DMS53 treated with DMSO at 0.1 percent for 48 hours (cell line): Measurements from ENCODE around the gene DGKI.
"Not testable (repeated sequence)": the region's sequence is repeated elsewhere in the genome, so short reads cannot be mapped to it uniquely, and the experiment has no call there.

Source experiments
- DNase-seq: peaks from one replicate; lab custom pipeline; 2025; ENCODE audit not compliant: unreplicated experiment; lab: John Stamatoyannopoulos, UW

Gene DGKI

DNA sequence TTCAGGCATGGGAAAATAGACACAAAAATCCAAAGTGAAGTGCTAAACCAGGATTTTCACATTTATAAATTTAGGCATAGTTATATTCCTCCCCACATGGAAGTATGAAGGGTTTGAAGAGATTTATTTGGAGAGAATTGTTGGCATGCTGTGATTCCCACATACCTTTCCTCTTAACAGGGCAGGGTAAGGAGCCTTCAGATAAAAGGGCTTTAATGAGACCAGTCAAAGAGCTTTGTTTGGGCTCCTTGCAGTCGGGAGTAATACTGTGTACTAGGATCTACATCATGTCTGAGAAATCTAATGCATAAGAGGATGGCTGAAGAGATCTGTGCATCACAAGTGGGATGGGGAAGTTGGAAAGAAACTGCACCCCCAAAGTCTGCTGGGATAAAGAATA is 362.4 kb downstream of the DGKI start:
- DNase-seq = no peak

DNA sequence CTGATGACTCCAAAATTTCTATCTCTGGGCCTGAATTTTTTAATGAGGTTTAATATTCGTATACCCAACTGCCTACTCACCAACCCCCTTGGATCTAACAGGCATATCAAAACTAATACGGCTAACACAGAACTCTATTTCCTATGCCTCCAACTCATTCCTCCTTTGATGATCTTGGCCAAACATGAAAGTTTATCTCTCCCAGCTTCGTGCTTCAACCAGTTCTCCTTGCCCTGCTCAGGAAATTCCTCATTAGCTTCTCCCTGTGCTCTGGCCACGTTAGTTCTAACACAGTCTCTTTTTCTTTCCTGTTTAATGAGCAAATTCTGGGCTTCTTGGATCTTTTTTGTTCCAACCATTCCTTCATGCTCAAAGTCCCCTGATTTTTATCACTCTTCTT is 364.3 kb downstream of the DGKI start:
- no peak for DNase-seq

DNA sequence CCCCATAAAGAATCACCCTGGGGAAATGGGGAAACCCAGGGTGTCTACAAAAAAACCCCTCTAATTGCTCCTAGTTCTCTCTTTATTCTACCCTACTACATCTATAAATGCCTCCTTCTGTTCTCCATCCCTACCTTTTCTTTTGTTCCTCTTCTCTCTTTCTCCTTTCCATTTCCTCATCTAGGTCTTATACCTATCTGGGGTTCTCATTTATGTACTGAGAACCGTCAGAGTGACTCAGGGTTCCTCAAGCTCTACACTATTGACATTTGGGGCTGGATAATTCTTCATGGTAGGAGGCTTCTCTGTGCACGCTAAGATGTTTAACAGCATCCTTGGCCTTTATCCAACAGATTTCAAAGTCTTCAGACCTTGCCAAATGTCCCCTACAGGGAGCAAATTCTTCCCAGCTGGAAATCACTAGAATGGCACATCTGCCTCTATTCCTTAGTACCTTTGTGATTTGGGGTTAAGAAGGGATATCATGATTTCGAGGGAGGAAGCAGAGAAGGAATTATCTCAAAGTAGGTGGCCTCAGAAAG is 365.9 kb downstream of the DGKI start:
- no peak for DNase-seq

DNA sequence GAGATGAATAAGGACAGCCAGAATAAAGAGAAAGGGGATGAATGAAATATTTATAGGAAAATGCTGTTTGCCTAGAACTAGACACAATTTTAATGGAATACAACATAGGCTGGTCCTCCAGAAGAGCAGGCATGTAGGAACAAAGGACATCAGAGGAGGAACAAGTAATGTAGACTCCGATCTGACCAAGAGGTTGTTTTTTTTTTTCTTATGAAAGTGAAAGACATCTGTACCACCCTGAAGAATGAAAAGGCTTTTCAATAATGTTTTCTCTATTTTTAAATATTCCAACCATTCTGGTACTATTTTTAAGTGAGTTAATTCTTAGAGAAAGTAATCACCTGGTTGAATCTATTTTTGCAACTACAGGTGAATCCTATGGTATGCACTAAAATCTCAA is 366.4 kb downstream of the DGKI start:
- DNase-seq = no peak

DNA sequence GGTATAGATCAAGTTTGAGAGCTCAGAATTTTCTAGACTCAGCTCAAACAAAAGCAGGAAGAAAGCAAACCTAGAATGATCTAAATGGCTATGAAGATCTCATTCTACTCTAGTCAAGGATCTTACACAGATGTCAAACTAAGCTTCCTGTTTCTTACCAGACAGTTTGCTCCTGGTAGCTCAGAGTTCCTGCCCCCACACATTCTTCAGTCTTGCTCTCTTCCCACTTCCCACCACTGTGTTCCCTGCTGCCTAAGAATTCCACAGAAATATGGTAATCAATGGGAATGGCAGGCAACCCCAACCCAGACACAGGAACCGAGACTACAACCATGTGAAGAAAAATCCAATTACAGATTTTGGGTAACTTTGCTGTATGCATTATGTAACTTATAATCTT is 369.8 kb downstream of the DGKI start:
- no peak for DNase-seq

DNA sequence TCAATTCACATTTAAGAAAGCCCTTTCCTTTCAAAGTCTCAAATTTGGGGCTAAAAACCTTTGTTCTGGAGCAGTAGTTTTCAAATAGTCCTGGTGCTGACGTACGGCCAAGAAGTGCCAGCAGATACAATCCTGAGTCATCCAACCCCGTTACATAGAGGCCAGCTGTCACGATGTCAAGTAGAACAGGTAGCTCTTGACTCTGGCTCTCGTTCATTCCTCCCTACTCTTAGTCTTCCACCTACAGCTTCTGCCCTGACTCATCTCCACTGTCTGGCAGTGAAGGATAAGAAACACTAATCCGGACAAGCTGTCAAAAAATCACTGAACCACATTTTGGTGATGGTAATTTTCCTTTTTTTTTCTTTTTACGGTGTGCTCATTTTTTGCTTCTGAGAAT is 370.8 kb downstream of the DGKI start:
- peak; percentile 62 for DNase-seq

DNA sequence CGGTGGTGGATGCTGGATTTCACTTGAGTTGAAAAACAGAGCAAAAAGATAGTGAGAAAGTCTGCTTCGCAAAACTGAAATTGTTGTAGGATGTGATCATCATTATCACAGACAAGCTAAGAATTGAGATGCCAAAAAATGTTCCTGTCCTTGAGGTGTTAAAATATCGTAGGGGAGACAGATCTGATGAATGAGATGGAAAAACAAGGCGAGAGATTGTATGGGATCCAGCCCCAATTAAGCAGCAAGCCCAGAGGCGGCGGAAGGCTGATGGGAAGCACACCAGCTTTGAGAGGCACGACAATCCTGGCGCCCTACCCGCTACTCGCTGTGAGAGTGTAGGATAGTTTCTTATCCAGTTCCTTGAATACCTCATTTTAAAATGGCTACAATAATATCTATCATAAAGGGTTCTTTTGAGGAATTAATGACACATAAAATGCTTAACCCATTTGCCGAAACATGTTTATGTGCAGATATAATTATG is 372.2 kb downstream of the DGKI start:
- DNase-seq = no peak

DNA sequence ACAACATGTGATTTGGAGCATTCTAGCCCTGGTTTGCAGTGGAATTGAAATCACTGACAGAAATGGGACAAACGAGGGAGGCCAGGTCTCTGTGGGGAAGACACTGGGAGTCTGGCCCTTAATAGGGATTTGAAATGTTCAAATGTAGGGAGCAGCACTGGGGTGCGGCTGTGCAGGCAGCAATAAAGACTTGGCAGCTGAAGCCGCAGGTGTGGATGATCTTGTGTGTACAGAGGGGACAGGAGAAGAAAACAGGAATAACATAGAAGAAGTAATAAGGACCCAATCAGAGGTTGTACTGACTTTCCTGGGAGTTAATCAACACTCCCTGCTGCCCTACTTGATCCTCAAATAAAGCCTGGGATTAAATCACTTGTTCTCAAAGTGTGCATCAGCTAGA is 375.6 kb downstream of the DGKI start:
- no peak for DNase-seq

DNA sequence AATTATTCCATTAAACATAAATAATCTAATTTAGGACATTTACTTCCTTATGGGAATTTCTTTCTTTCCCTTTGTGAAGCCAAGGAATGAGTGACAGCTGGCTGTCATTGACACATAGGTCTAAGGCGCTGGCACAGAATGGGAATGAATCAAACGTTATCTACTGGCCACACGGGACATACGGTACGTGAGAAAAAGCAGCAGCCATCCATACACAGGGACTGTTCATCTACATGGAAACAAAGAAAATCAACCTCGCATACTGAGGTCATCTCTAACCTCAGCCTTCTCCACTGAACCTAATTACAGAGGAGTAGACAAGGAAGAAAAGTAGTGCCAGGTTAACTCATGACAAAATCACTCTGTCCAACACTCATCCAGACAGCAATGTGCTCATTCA is 376.9 kb downstream of the DGKI start:
- no peak for DNase-seq

DNA sequence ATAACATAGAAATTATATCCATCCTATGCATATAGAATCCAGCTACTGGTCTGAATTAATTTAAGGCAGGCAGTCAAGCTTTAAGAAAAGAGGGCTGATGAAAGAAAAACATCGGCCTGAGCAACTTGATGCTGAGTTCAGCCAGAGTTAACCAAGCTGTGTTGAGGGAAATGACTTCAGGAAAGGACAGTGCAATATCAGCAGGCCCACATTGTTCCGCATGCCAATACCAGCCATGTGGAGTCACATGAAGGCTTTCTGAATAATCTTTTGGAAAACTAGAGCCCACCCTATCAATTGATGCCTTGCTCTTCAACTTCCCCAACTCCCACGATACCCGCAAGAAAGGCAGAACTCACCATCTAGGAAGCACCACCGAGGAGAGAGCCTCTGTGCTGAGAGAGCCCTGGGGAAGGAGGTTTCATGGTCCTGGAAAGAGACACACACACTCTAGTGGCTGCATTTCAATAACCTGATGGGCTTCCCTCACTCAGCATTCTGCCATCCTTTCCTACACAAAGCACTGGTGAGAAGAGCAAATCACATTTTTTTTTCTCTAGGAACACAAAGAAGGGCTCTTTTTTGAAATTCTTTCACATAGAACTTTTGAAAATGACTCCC is 377.5 kb downstream of the DGKI start:
- DNase-seq = no peak

DNA sequence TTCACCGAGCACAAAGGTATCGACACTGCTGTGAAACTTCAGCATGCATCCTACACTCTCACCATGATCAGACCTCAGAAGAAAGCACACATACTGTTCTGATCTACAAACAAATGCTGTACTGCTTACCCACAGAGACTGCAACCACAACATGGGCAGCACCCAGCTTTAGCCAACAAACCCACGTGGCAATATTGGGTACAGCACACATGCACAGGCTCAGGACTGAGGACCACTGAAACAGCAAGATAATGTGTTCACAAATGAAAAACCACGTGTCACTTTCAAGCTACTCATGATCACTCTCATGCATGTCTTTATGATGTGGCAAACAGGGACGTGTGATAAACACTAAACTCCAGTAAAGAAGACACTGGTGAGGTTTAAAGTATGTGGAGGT is 383.9 kb downstream of the DGKI start:
- DNase-seq = no peak

DNA sequence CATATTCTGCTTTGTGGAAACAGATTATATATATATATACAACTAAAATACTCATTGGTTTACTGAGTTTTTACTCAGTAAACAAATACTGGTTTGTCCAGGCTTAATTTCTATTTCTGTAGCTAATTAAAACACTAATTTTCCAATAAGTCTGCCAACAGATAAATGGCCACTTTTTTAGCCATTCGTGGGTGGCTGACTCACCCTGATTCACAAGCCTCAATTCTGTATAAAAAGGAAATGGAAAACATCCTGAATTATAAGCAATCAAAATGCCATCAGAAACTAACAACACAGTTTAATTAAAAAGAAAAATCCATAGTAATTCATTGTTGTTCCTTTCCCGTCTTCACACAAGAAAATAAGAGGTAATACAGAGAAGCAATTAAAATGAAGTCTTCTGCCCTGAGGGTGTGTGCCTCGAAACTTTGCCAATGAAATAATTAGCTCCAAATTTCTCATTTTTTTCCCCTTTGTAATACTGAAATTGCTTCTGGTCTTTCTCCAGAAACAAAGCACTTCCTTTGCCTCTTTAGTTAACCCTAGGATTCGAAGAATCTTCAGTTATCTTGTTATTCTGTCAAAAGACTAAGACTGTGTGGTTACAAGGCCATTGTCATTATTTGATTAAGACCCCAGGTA is 384.6 kb downstream of the DGKI start:
- no peak for DNase-seq

DNA sequence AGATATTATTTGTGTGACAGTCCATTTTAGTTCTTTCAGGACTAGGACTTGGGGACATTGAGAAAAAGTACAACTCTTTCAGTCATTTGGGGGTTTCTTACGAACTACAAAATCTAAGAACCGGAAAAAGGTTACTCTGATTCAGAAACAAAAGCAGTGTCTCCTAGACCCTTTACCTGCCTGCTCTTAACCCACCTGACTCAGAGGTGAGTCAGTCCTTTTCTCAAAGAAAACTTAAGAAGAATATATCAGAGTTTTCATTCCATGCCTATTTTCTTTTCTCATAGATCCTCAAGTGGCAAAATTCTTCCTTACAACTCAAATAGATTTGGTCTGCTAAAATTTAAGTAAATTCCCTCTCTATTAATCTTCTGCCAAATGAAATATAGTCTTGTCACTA is 388.4 kb downstream of the DGKI start:
- DNase-seq = no peak

DNA sequence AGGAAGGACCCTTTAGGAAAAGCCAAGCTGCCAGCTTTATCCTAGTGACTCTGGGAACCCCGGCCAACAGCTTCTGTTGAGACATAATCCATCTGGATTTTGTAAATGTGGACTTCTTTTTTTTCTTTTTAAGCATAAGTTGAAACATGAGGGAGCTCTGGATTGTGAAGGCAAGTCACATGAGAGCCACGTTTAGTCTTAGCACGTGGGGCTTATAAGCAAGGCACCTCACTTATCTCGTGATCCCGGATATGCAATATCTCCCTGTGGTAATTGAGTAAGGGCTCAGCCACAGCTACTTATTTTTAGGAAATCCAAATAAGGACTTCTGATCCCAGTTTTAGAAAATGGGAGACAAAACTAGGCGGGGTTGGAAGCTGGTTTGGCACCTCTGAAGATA is 392.0 kb downstream of the DGKI start:
- no peak for DNase-seq

DNA sequence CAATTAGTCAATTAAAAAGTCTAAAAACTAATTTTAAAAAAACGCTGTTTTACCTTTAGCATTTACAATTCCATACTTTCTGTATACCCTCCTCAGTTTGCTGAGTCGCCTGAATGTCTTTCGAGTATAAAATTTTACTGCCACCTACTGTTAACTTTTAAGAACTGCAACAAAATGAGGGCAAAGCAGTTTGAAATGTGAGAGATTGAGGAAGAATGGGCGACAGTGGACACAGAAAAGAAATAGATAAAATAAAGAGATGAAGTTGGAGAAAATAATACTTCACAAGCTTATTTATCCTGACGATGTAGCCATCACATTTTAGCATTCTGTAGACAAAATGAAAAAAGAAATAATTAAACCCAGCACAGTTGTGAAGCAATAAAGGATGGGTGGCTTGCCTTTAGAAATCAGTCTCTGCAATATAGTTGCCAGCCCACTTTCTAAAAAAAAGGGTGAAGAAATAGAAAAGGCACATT is 392.5 kb downstream of the DGKI start:
- peak; percentile 73 for DNase-seq

DNA sequence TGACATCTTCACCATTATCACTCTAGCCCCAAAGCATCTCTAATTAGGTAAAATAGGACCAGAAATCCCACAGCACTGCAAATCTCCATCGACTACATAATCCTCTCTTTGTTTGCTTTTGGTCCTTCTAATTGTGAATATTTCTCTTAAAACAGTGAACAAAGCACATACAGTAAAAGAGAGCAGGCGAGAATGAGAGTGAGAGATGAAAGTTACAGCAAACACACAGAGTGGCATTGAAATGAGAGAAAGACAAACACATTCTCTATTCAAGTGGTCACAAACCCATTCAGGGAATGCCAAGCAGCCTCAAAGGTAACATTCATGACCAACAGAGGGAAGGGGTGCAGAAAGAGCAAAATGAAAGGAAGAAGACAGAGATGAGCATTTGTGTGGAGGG is 393.4 kb downstream of the DGKI start:
- peak; percentile 64 for DNase-seq

DNA sequence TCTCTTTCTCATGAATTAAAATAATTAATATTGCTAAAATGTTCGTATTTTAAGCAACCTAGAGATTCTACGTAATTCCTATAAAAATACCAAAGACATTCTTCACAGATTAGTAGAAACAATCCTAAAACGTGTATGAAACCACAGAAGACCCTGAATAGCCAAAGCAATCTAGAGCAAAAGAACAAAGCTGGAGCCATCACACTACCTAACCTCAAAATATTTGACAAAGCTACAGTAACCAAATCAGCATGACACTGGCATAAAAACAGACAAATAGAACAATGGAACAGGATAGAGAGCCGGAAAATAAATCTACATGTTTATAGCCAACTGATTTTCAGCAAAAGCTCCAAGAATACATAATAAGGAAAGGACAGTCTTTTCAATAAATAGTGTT is 397.8 kb downstream of the DGKI start:
- no peak for DNase-seq

DNA sequence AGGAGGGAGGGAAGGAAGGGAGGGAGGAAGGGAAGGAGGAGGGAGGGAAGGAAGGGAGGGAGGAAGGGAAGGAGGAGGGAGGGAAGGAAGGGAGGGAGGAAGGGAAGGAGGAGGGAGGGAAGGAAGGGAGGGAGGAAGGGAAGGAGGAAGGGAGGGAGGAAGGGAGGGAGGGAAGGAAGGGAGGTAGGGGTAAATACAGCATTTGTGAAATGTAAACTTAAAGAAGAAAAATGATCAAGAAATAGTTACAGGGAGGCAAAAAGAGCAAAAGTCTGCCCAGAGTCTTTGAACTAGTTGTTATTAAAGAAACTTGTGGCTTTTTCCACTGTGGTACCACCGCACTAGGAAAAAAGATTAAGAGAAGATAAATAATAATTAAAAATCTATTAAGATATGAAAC is 398.2 kb downstream of the DGKI start:
- not testable (repeated sequence) for DNase-seq

DNA sequence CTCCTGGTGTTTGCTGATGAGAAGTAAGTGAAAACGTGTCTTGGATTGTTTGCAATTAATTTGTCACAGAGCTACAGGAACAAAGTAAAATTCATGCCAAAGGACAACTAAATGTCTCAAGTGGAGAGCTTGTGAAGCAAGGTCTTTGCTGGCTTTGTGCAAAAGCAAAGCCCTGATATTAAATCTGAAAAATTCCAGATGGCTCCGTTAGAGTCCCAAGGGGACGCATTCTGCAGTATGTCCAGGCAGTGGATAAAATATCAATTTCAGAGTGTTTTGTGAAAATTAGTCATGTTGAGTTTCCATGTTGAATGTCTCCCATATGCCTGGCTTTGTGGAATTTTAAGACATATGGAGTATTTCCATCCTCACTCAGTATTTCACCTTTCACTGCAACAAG is 400.7 kb downstream of the DGKI start:
- DNase-seq = no peak

DNA sequence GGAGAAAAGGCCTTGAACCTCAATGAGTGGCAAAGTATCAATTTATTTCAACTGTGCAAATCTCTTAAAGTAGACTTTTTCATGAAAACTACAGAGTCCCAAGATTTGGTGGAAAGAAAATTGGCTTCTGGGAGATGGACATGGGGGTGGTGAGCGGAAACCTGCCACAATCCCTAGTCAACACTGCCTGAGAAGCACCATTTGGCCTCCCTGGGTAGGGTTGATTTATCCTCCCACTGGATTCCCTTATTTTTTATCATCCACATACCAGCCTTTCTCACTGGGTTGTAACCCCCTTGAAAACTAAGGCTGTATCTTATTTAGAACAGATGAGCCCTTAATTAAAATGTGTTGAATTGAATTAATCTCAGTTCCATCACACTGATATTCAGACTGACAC is 401.5 kb downstream of the DGKI start:
- DNase-seq = no peak

DNA sequence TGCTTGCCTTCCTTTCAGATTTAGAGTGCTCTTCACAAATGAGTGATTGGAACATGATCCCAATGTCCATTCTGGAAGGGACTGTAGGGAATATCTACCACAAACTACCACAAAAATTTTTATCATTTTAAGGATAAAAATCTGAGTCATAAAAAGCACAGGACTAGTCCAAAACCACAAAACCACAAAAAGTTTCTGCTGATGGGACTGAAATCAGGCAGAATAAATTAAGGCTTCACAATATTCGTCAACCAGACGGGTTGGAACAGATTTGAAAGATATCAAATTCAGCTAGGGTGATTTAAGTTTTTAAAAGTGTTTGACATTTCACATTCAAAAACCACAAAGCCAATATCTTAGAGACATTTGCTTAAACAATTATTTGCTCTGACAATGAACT is 403.2 kb downstream of the DGKI start:
- DNase-seq = peak; percentile 26

DNA sequence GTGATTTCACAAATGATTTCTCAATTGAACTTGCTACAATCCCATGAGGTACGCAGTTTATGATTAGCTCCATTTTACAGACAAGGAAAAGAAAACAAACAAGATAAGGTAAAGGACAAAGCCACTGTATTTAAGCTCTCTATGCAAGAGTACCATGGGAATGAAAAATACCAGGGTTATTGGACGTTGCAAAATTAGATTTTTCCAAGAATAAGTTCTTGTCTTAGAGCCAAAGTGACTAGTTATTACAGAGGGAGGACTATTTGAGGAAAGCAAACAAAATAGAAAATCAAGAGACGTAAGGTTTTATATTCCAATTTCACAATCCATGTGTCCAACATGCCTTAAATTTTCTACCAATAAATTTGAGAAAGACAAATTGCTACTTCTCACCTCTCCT is 405.3 kb downstream of the DGKI start:
- no peak for DNase-seq
